NCI-H2196 treated with DMSO at 0.1 percent for 48 hours (cell line): ENCODE results near the gene ADGRD1.
A peak's percentile ranks its signal among the peaks of the same experiment; 100 is the strongest.
"Not testable (repeated sequence)": the region's sequence is repeated elsewhere in the genome, so short reads cannot be mapped to it uniquely, and the experiment has no call there.

Source experiments
- DNase-seq: peaks from one replicate; lab custom pipeline; 2025; ENCODE audit not compliant: unreplicated experiment; lab: John Stamatoyannopoulos, UW

Gene ADGRD1

DNA sequence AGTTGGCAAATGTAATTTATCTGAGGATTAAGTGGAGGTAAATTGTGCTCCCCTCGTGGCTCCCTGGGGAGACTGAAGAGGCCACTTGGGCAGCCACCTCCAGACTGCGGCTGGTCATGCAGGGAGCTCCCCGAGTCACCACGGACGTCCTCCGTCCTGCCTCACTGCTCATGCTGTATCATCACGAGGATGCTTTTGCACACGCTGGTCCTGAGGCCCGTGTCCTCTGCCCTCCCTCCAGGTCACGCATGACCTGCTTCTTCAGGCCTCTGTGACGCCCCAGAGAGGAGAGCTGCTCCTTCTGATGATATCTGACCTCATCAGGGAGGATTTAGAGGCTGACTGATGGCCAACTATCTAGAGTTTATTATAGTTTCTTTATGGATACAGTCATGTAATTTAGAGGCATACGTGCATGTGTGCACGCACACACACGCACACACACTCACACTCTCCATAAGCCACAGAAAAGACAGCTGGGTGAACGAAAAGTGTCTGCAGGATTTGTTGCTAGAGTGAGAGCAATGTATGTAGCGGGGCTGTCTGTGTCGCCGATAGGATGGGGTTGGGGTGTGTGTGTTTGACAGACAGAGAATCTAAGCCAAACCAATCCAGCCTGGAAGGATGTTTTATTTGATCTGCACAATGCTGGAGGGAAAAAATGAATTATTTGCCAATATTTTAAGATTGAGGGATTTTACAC is 160.0 kb downstream of the ADGRD1 start:
- no peak for DNase-seq

- no peak for DNase-seq
Observed at GRCh38 chr12:131114271-131114670, 160.6 kb downstream of the ADGRD1 start.

DNA sequence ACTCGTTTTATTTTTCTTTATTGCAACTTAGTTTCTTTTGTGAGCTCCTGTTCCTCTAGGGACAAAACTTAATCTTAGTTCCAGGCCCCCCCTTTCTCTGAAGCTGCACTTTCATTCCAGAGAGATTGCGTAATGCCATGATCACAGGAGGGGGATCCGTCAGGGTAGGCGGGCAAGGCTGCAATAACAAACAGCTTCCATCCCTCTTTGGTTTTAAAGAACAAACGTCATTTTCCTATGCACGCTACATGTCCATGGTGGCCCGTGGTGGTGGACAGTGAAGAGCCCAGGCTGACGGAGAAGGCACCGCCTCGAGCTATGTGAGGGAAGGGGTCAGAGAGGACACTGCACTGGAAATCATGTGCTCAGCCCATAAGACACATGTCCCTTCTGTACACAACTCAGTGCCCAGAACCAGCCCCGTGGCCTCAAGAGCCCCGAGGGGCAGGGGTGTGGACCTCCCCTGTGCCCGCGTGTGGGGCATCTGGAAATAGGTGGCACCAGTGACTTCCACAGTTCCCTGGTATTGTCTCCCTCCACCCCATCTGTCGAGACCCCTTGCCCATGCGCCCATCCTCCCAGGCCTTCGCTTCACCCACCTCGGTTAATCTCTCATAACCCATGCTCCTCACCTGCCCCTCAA is 161.4 kb downstream of the ADGRD1 start:
- no peak for DNase-seq

DNA sequence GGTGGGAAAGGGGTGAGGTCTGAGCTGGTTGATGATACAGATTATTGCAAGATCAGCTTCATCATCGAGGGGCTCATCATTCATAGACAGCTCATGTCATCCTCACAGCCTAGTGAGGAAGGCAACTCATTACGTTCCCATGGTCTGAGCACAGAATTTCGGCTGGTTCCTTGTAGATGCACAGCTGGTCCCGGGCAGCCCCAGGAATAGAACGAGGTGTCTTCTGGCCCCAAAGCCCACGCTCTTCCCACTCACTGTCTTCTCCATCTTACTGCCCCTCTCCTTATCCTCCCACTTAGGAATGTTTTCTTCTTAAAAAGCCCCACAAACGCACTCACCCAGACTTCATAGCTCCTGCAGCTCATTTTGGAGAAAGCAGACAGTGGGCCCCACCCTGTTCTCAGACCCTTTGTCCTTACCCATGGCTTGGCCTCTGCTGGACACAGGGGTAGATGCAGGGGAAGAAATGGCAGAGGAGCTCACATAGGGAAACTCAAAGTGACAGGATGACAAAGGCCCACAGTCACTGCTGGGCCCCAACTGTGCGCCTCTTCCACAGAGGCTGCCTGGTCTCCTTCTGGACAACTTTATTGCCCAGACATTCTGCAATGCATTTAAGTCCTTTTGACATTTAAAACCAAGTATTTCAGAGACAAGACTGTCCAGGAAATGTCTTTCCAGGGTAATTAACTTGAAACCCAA is 162.2 kb downstream of the ADGRD1 start:
- no peak for DNase-seq

GRCh38 chr12:131116468-131117117 is 162.9 kb downstream of the ADGRD1 start:
- DNase-seq, result peak; percentile 36

GRCh38 chr12:131117438-131118245 is 163.9 kb downstream of the ADGRD1 start:
- DNase-seq, result no peak

- DNase-seq, result no peak
Observed at GRCh38 chr12:131118371-131118770, 164.7 kb downstream of the ADGRD1 start.

- DNase-seq, result not testable (repeated sequence)
Observed at GRCh38 chr12:131119345-131119744, 165.6 kb downstream of the ADGRD1 start.

GRCh38 chr12:131119936-131120335 is 166.2 kb downstream of the ADGRD1 start:
- DNase-seq, result no peak

- DNase-seq, result no peak
Observed at GRCh38 chr12:131120831-131121271, 167.1 kb downstream of the ADGRD1 start.

GRCh38 chr12:131121705-131122405 is 168.1 kb downstream of the ADGRD1 start:
- no peak for DNase-seq

DNA sequence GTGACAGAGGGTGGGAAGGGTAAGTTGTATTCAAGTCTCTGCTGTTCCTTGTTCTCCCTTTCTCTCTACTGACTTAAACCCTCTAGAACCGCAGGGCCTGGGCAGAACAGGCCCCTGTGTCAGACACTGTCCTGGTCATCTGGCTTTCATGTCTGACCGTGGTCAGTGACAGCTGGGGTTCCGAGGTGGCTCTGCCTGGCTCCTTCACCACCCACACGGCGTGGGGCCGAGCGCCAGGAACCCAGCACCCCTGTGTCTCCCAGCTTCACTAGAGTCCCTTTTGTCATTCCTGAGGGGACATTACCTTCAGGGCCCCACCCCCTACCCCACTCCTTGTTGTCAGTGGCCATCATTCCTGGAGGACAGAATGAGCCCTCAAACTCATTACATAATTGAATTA is 168.9 kb downstream of the ADGRD1 start:
- DNase-seq, result no peak

DNA sequence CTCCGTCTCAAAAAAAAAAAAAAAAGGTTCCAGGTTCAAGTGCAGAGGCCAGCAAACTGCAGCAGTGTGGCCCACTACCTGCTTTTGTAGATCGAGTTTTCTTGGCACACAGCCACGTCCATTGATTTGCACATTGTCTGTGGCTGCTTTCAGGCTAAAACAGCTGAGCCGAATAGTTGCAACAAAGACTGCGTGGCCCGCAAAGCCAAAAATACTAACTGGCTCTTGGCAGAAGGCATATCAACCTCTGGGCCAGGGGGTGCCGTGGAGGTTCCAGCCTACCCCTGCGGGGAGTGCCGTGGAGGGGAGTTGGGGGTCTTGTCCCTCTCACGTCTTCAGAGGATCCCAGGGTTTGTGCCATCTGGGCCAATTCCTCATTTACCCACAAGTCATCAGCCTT is 170.1 kb downstream of the ADGRD1 start:
- no peak for DNase-seq

- DNase-seq, result no peak
Observed at GRCh38 chr12:131124487-131125280, 171.0 kb downstream of the ADGRD1 start.

- no peak for DNase-seq
Observed at GRCh38 chr12:131126662-131127173, 173.0 kb downstream of the ADGRD1 start.

DNA sequence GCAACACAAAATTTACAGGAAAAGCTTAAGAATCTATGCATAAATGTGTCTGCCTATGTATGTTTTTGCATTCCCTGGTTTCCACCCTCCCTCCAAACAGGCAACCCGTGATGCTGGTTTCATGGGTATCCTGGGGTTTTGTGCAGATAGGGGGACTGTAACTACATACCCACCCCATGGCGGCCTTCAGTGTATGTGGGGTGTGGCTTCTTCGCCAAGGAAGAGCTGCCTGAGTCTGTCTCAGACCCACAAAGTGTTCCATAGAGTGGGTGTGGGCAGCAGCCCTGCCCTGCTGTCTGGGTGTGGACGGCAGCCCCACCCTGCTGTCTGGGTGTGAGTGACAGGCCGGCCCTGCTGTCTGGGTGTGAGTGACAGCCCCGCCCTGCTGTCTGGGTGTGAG is 174.8 kb downstream of the ADGRD1 start:
- no peak for DNase-seq

GRCh38 chr12:131128966-131129619 is 175.4 kb downstream of the ADGRD1 start:
- DNase-seq, result not testable (repeated sequence)

GRCh38 chr12:131129839-131130238 is 176.1 kb downstream of the ADGRD1 start:
- DNase-seq, result no peak
